K562 (cell line): ENCODE measurements around the gene KBTBD13. TPM values are rescaled to one million over a fixed set of nuclear protein-coding genes. Genes with fewer than 3 reads are reported as not detected.
A peak's percentile ranks its signal among the peaks of the same experiment; 100 is the strongest.

Source experiments
- ATAC-seq: fragments of 200-7000 bp; cut with Tn5 transposase; 3 replicates; pipeline ENCODE4 v1.9.1; 2020; ENCODE audit warnings: moderate library complexity
- BruUV-seq: library from RNA; stranded (reverse); fragments of 400-500 nt; replicated peaks from 2 replicates; lab custom pipeline; 2021; lab: Mats Ljungman, UMichigan
- CTCF ChIA-PET: fragments of 300-600 bp; formaldehyde crosslinking; extraction: SDS; loops from one replicate; lab custom pipeline; 2021; ENCODE audit warnings: low intra/inter-chr PET ratio; lab: Yijun Ruan, JAX
- POLR2A ChIA-PET: fragments of 300-600, 350-650 bp; sonication (Branson Sonifier 250); formaldehyde crosslinking; extraction: SDS; loops from one replicate; lab custom pipeline; 2021; ENCODE audit warnings: antibody characterized with exemption, inconsistent platforms; lab: Yijun Ruan, JAX
- DNase-seq, 4 experiments: peaks; one replicate each; pipeline versions ENCODE4 v3.0.0 to v3.0.0-alpha.2; 2011 to 2018; ENCODE audit warnings: low spot score in 3 of 4, mixed read lengths in 3 of 4; ENCODE audit errors: extremely low read depth in 1 of 4
- FAIRE-seq: peaks from 2 replicates; lab custom pipeline; 2011; peaks lifted over from hg19 to GRCh38; lab: Jason Lieb, UNC
- H2AFZ ChIP-seq: 2 replicates; pipeline ENCODE4 v1.6.0; 2011; ENCODE audit warnings: low read depth, low read length, control low read depth, inconsistent platforms
- H3K27ac ChIP-seq: fragments of 200-600 bp; 3 replicates; pipeline ENCODE4 v1.8.0; 2011; ENCODE audit warnings: low read depth, mild to moderate bottlenecking, control low read depth, inconsistent platforms, low read length, moderate library complexity, mixed read lengths; ENCODE audit errors: extremely low read depth
- H3K27me3 ChIP-seq, 2 experiments: fragments of 300-600 bp in 1 of 2; 2 replicates in 1 of 2; 3 replicates in 1 of 2; pipeline versions ENCODE4 v1.6.0 to v1.8.0; 2011; ENCODE audit warnings: inconsistent platforms in 2 of 2, low read length in 2 of 2, mild to moderate bottlenecking in 1 of 2, mixed read lengths in 1 of 2, moderate library complexity in 1 of 2; ENCODE audit not compliant: control insufficient read depth in 2 of 2, insufficient read depth in 2 of 2
- H3K36me3 ChIP-seq: fragments of 300-600 bp; 3 replicates; pipeline ENCODE4 v1.8.0; 2011; ENCODE audit warnings: mild to moderate bottlenecking, low read length, inconsistent platforms; ENCODE audit not compliant: control insufficient read depth, insufficient read depth
- H3K4me1 ChIP-seq, 2 experiments: fragments of 200-600 bp in 1 of 2; replicated peaks in 1 of 2; 2 replicates in 1 of 2; 3 replicates in 1 of 2; pipeline versions ENCODE4 v1.5.1 to v1.8.0; 2011; ENCODE audit warnings: inconsistent platforms in 2 of 2, low read length in 2 of 2, mild to moderate bottlenecking in 1 of 2, mixed read lengths in 1 of 2, moderate library complexity in 1 of 2; ENCODE audit not compliant: control insufficient read depth in 2 of 2, insufficient read depth in 2 of 2
- H3K4me2 ChIP-seq: 2 replicates; pipeline ENCODE4 v1.6.1; 2011; ENCODE audit warnings: low read length, control low read depth, inconsistent platforms, mixed read lengths; ENCODE audit not compliant: insufficient read depth
- H3K4me3 ChIP-seq: fragments of 200-600 bp; sonication (generic), shearing (Covaris generic); 2 replicates; pipeline ENCODE4 v1.5.1; 2016; ENCODE audit warnings: control low read depth, inconsistent platforms
- H3K79me2 ChIP-seq: fragments of 200-600 bp; 3 replicates; pipeline ENCODE4 v1.8.0; 2011; ENCODE audit warnings: low read length, inconsistent platforms; ENCODE audit not compliant: control insufficient read depth, insufficient read depth
- H3K9ac ChIP-seq, 2 experiments: 2 replicates each; pipeline versions ENCODE4 v1.6.0 to v1.6.1; 2011; ENCODE audit warnings: low read depth in 2 of 2, low read length in 2 of 2, control low read depth in 1 of 2, inconsistent platforms in 1 of 2, mild to moderate bottlenecking in 1 of 2, mixed read lengths in 1 of 2; ENCODE audit not compliant: insufficient read depth in 1 of 2
- H3K9me1 ChIP-seq: one replicate; pipeline ENCODE4 v1.6.0; 2011; ENCODE audit warnings: inconsistent platforms, mild to moderate bottlenecking, low read length, moderate library complexity; ENCODE audit not compliant: control insufficient read depth, insufficient read depth
- H3K9me3 ChIP-seq: replicated peaks from 2 replicates; pipeline ENCODE4 v1.5.1; 2011; ENCODE audit warnings: low read depth, low read length, inconsistent platforms; ENCODE audit not compliant: control insufficient read depth, insufficient read depth
- H4K20me1 ChIP-seq: replicated peaks from 2 replicates; pipeline ENCODE4 v1.6.1; 2011; ENCODE audit warnings: low read length, inconsistent platforms, mixed read lengths; ENCODE audit not compliant: control insufficient read depth, insufficient read depth
- EHMT2 ChIP-seq: fragments of 450-650 bp; IDR thresholded peaks from 2 replicates; pipeline ENCODE4 v1.6.1; 2018; ENCODE audit warnings: antibody characterized with exemption
- HDAC8 ChIP-seq: fragments of 450-650 bp; IDR thresholded peaks from 2 replicates; pipeline ENCODE4 v1.6.1; 2016; ENCODE audit warnings: mild to moderate bottlenecking, missing genetic modification characterization, moderate library complexity, missing compliant biosample characterization
- SMC3 ChIP-seq: conservative IDR thresholded peaks from 2 replicates; pipeline ENCODE4 v1.6.1; 2011; ENCODE audit warnings: low read depth, low read length, improper control_type of control experiment; ENCODE audit not compliant: insufficient read depth
- SRF ChIP-seq, 2 experiments: fragments of 250-450, 450-650 bp in 1 of 2; sonication (Bioruptor Pico) in 1 of 2; sonication (generic) in 1 of 2; formaldehyde crosslinking; IDR thresholded peaks; 2 replicates each; pipeline versions ENCODE4 v1.5.0 to v1.5.1; 2020 to 2022; ENCODE audit warnings: mild to moderate bottlenecking in 1 of 2, missing genetic modification reagents in 1 of 2
- ZKSCAN8 ChIP-seq: fragments of 200-800 bp; sonication (Bioruptor generic); IDR thresholded peaks from 2 replicates; pipeline ENCODE4 v1.6.1; 2016; ENCODE audit warnings: missing genetic modification characterization, missing compliant biosample characterization
- WGBS: fragments of 100-300 bp; shearing (Covaris generic); methylation state at CpG from one replicate; pipeline ENCODE4 v1.1.6; 2016; ENCODE audit warnings: low coverage, mixed read lengths; ENCODE audit not compliant: insufficient coverage; ENCODE audit errors: missing lambda C conversion rate; 5-methylcytosine and 5-hydroxymethylcytosine counted together
- in situ Hi-C: fragments of 300-500 bp; cut with MboI; formaldehyde crosslinking; loops from 4 replicates; pipeline ENCODE4 v1.15.0; 2018; ENCODE audit warnings: inconsistent platforms, mixed read lengths
- intact Hi-C: fragments of 100-400 bp; cut with micrococcal nuclease; formaldehyde crosslinking; loops from 2 replicates; pipeline ENCODE4 v1.14.2; 2022
- polyA plus RNA-seq, 8 experiments: library from polyadenylated mRNA; depleted of rRNA in 4 of 8; stranded (reverse) in 5 of 8; unstranded in 3 of 8; fragments of >200 nt; fragmentation: Nextera tagmentation in 2 of 8; fragmentation: Illumina TruSeq in 1 of 8; extraction: Ambion mirVana in 2 of 8; extraction: Trizol in 1 of 8; gene quantifications; 2 replicates each; pipeline versions ENCODE4 v1.2.1 to v1.2.3, GENCODE V29; 2011 to 2014; ENCODE audit warnings: inconsistent platforms in 1 of 8, missing spikeins in 1 of 8
- total RNA-seq, 7 experiments: library from RNA; depleted of rRNA in 6 of 7; stranded (reverse); fragments of >200 nt in 6 of 7; fragmentation: Illumina TruSeq in 2 of 7; extraction: Trizol in 2 of 7; gene quantifications; 2 replicates each; pipeline versions ENCODE4 v1.2.1 to v1.2.3, GENCODE V29; 2011 to 2021; ENCODE audit warnings: low replicate concordance in 1 of 7
- TF ChIP-seq, protein P1 (sequence below): fragments of 450-650 bp; IDR thresholded peaks from 2 replicates; pipeline ENCODE4 v1.6.1; 2016; ENCODE audit warnings: mild to moderate bottlenecking
- TF ChIP-seq, protein P2 (sequence below): fragments of 450-650 bp; IDR thresholded peaks from one replicate; pipeline ENCODE4 v1.6.1; 2018; ENCODE audit warnings: mild to moderate bottlenecking, moderate library complexity; ENCODE audit not compliant: partially characterized antibody
- TF ChIP-seq, protein P3 (sequence below): sonication (generic); formaldehyde crosslinking; IDR thresholded peaks from 2 replicates; pipeline ENCODE4 v1.8.1; 2022; ENCODE audit warnings: missing genetic modification reagents
- TF ChIP-seq, protein P4 (sequence below): sonication (generic); formaldehyde crosslinking; IDR thresholded peaks from 2 replicates; pipeline ENCODE4 v1.8.1; 2023; ENCODE audit warnings: mild to moderate bottlenecking, missing genetic modification reagents
- TF ChIP-seq, protein P5 (sequence below): sonication (generic); formaldehyde crosslinking; IDR thresholded peaks from 2 replicates; pipeline ENCODE4 v1.4.0; 2020; ENCODE audit warnings: mild to moderate bottlenecking, missing genetic modification reagents

The KBTBD13 gene
- total and polyA plus RNA-seq, 9 of the 15 experiments (the other 6 are each of a cell fraction or from before 2014, with no cell fraction given) = 0.07 to 0.13 (median 0.10) TPM; not detected in 3

DNA sequence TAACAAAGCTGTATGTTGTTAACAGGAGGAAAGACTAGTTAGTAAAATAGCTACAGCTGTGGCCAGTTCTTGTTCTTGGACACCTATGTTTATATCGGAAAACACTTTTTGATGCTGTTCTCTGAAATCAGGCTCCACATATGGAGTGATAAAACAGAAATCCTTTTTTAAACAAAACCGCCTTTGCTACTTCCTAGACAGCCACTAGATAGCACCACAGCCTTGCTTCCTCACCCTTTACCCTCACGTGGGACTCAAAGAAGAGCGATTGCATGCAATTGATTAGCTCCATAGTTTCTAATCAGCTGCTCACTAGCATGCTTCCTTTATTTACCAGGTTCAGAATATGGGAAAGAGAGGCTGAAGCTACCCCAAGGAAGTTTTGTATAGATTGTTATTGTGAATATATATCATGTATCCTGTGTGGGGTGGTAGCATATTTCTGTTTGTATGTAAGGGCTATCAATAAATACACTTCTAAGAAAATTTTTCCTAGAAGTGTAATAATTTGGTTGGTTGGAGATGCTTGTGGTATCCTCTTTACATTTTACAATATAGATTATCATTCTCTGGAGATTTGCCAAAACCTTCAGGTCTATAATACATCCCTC, 42.8 kb upstream of the KBTBD13 start:
- DNase-seq = peak; percentile 27 to 53 (median 44)
- Histone ChIP-seq H2AFZ (peak overlapping the region; percentile 55), H3K9me1 (no peaks in the 10 kb centered on the region), H3K27ac (no peak overlapping the region), H3K4me3 (no peak overlapping the region), H3K79me2 (peaks cover 6% of the 10 kb centered on the region), H4K20me1 (no peaks in the 10 kb centered on the region), H3K9ac (no peak overlapping the region), H3K4me2 (no peak overlapping the region), H3K36me3 (no peaks in the 10 kb centered on the region), H3K27me3 (peaks cover 0 to 5% of the 10 kb centered on the region in 2 experiments; a peak in 1 of 5 replicates), H3K9me3 (no peaks in the 10 kb centered on the region), H3K4me1 (peaks cover 3 to 7% of the 10 kb centered on the region in 2 experiments; a peak in 3 of 5 replicates)
- intact Hi-C loops = loop anchor here (2.0 to 10.0 kb wide), 5 partner anchors 54 to 351 kb away; no protein-coding TSS in a partner anchor
- in situ Hi-C loops = loop anchor here (10.0 kb wide), 1 partner anchor 299 kb away; no protein-coding TSS in a partner anchor
- 0% methylated on average over 4 of the region's 4 CpGs for WGBS
- CTCF ChIA-PET = interaction anchor here (0.6 to 2.9 kb wide), 8 partner anchors 9 to 351 kb away, joined by 3 to 17 read pairs (median 4); no protein-coding TSS in a partner anchor
- ATAC-seq = peak; percentile 59
- POLR2A ChIA-PET = interaction anchor here (0.6 to 1.4 kb wide), 2 partner anchors 44 to 271 kb away, joined by 4 to 9 read pairs; partner anchors contain the start of gene RNU5B-1
- FAIRE-seq = peak; percentile 64
- no TSS peak for BruUV-seq
- TF ChIP-seq, protein P1, sequence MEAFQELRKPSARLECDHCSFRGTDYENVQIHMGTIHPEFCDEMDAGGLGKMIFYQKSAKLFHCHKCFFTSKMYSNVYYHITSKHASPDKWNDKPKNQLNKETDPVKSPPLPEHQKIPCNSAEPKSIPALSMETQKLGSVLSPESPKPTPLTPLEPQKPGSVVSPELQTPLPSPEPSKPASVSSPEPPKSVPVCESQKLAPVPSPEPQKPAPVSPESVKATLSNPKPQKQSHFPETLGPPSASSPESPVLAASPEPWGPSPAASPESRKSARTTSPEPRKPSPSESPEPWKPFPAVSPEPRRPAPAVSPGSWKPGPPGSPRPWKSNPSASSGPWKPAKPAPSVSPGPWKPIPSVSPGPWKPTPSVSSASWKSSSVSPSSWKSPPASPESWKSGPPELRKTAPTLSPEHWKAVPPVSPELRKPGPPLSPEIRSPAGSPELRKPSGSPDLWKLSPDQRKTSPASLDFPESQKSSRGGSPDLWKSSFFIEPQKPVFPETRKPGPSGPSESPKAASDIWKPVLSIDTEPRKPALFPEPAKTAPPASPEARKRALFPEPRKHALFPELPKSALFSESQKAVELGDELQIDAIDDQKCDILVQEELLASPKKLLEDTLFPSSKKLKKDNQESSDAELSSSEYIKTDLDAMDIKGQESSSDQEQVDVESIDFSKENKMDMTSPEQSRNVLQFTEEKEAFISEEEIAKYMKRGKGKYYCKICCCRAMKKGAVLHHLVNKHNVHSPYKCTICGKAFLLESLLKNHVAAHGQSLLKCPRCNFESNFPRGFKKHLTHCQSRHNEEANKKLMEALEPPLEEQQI = no peak
- TF ChIP-seq, protein P2, sequence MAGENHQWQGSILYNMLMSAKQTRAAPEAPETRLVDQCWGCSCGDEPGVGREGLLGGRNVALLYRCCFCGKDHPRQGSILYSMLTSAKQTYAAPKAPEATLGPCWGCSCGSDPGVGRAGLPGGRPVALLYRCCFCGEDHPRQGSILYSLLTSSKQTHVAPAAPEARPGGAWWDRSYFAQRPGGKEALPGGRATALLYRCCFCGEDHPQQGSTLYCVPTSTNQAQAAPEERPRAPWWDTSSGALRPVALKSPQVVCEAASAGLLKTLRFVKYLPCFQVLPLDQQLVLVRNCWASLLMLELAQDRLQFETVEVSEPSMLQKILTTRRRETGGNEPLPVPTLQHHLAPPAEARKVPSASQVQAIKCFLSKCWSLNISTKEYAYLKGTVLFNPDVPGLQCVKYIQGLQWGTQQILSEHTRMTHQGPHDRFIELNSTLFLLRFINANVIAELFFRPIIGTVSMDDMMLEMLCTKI = no peak
- TF ChIP-seq SMC3 = peak; percentile 40; the same call in 1 of the 2 replicates
- TF ChIP-seq, protein P3, sequence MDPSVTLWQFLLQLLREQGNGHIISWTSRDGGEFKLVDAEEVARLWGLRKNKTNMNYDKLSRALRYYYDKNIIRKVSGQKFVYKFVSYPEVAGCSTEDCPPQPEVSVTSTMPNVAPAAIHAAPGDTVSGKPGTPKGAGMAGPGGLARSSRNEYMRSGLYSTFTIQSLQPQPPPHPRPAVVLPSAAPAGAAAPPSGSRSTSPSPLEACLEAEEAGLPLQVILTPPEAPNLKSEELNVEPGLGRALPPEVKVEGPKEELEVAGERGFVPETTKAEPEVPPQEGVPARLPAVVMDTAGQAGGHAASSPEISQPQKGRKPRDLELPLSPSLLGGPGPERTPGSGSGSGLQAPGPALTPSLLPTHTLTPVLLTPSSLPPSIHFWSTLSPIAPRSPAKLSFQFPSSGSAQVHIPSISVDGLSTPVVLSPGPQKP (CRISPR knock-in tag) = no peak
- no peak for TF ChIP-seq EHMT2
- TF ChIP-seq HDAC8 (tag) = no peak
- TF ChIP-seq, protein P4, sequence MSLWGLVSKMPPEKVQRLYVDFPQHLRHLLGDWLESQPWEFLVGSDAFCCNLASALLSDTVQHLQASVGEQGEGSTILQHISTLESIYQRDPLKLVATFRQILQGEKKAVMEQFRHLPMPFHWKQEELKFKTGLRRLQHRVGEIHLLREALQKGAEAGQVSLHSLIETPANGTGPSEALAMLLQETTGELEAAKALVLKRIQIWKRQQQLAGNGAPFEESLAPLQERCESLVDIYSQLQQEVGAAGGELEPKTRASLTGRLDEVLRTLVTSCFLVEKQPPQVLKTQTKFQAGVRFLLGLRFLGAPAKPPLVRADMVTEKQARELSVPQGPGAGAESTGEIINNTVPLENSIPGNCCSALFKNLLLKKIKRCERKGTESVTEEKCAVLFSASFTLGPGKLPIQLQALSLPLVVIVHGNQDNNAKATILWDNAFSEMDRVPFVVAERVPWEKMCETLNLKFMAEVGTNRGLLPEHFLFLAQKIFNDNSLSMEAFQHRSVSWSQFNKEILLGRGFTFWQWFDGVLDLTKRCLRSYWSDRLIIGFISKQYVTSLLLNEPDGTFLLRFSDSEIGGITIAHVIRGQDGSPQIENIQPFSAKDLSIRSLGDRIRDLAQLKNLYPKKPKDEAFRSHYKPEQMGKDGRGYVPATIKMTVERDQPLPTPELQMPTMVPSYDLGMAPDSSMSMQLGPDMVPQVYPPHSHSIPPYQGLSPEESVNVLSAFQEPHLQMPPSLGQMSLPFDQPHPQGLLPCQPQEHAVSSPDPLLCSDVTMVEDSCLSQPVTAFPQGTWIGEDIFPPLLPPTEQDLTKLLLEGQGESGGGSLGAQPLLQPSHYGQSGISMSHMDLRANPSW (CRISPR knock-in tag) = no peak
- TF ChIP-seq, protein P5, sequence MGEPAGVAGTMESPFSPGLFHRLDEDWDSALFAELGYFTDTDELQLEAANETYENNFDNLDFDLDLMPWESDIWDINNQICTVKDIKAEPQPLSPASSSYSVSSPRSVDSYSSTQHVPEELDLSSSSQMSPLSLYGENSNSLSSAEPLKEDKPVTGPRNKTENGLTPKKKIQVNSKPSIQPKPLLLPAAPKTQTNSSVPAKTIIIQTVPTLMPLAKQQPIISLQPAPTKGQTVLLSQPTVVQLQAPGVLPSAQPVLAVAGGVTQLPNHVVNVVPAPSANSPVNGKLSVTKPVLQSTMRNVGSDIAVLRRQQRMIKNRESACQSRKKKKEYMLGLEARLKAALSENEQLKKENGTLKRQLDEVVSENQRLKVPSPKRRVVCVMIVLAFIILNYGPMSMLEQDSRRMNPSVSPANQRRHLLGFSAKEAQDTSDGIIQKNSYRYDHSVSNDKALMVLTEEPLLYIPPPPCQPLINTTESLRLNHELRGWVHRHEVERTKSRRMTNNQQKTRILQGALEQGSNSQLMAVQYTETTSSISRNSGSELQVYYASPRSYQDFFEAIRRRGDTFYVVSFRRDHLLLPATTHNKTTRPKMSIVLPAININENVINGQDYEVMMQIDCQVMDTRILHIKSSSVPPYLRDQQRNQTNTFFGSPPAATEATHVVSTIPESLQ = no peak
- TF ChIP-seq SRF (CRISPR knock-in tag; IDR thresholded peaks at IDR 0.05) = 0 out of 4 replicates have a peak, but pooled peaks of 1 of the 2 experiments have one; percentile 32
- TF ChIP-seq ZKSCAN8 (CRISPR knock-in tag) = no peak
